SK-N-SH treated with all-trans-retinoic acid at 6 μM for 48 hours (cell line): ENCODE measurements around the gene ZNF385C.

Experiments used
- BACH2 ChIP-seq: fragments of 250-450 bp; sonication (Bioruptor Pico); IDR thresholded peaks from 2 replicates; pipeline ENCODE4 v1.9.0; 2021; ENCODE audit warnings: mild to moderate bottlenecking, borderline replicate concordance
- GLIS3 ChIP-seq: fragments of 250-450 bp; sonication (Bioruptor Pico); IDR thresholded peaks from 2 replicates; pipeline ENCODE4 v1.5.0; 2020; ENCODE audit warnings: mild to moderate bottlenecking, moderate library complexity
- ZFP3 ChIP-seq: fragments of 250-450 bp; sonication (Bioruptor Pico); IDR thresholded peaks from 2 replicates; pipeline ENCODE4 v1.5.0; 2020; ENCODE audit warnings: mild to moderate bottlenecking, moderate library complexity
- ZFP30 ChIP-seq: fragments of 450-650 bp; formaldehyde crosslinking; IDR thresholded peaks from 2 replicates; pipeline ENCODE4 v1.5.0; 2022; ENCODE audit warnings: mild to moderate bottlenecking, moderate library complexity
- ZNF70 ChIP-seq: fragments of 450-650 bp; formaldehyde crosslinking; IDR thresholded peaks from 2 replicates; pipeline ENCODE4 v1.5.0; 2020; ENCODE audit warnings: mild to moderate bottlenecking, moderate library complexity
- ZNF8 ChIP-seq: fragments of 450-650 bp; formaldehyde crosslinking; IDR thresholded peaks from 2 replicates; pipeline ENCODE4 v1.5.0; 2020; ENCODE audit warnings: mild to moderate bottlenecking, moderate library complexity
- TF ChIP-seq, protein P1 (sequence below): fragments of 250-450 bp; sonication (Bioruptor Pico); IDR thresholded peaks from 2 replicates; pipeline ENCODE4 v1.8.0; 2021; ENCODE audit warnings: low read depth, mild to moderate bottlenecking, moderate library complexity, borderline replicate concordance
- TF ChIP-seq, protein P2 (sequence below): fragments of 250-450 bp; sonication (Bioruptor Pico); IDR thresholded peaks from 2 replicates; pipeline ENCODE4 v1.5.1; 2020; ENCODE audit warnings: low read depth, mild to moderate bottlenecking, moderate library complexity
- TF ChIP-seq, protein P3 (sequence below): fragments of 250-450 bp; sonication (Bioruptor Pico); IDR thresholded peaks from 2 replicates; pipeline ENCODE4 v1.5.1; 2021; ENCODE audit warnings: mild to moderate bottlenecking, moderate library complexity

DNA sequence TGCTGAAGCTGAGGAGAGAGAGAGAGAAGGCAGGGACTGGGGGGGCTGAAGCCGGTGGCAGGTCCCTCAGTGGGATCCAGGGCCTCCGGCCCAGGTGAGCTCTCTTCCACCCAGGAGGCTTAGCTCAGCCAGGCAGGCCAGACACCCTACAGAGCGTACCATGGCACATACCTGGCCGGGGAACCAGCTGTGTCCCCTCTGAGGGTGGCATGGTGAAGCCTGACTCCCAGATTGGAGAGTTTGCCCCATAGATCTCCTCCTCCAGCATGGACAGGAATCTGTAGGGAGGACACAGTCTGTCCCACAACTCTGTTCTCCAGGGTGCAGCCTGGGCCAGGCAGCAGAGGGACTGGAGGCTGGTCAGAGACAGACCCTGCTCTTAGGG, 19.8 kb upstream of the ZNF385C start:
- no peak for TF ChIP-seq ZFP30 (CRISPR knock-in tag)
- TF ChIP-seq, protein P1, sequence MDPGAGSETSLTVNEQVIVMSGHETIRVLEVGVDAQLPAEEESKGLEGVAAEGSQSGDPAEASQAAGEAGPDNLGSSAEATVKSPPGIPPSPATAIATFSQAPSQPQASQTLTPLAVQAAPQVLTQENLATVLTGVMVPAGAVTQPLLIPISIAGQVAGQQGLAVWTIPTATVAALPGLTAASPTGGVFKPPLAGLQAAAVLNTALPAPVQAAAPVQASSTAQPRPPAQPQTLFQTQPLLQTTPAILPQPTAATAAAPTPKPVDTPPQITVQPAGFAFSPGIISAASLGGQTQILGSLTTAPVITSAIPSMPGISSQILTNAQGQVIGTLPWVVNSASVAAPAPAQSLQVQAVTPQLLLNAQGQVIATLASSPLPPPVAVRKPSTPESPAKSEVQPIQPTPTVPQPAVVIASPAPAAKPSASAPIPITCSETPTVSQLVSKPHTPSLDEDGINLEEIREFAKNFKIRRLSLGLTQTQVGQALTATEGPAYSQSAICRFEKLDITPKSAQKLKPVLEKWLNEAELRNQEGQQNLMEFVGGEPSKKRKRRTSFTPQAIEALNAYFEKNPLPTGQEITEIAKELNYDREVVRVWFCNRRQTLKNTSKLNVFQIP (CRISPR knock-in tag) = no peak
- TF ChIP-seq ZFP3 (CRISPR knock-in tag) = no peak
- TF ChIP-seq ZNF70 (CRISPR knock-in tag) = no peak
- TF ChIP-seq, protein P2, sequence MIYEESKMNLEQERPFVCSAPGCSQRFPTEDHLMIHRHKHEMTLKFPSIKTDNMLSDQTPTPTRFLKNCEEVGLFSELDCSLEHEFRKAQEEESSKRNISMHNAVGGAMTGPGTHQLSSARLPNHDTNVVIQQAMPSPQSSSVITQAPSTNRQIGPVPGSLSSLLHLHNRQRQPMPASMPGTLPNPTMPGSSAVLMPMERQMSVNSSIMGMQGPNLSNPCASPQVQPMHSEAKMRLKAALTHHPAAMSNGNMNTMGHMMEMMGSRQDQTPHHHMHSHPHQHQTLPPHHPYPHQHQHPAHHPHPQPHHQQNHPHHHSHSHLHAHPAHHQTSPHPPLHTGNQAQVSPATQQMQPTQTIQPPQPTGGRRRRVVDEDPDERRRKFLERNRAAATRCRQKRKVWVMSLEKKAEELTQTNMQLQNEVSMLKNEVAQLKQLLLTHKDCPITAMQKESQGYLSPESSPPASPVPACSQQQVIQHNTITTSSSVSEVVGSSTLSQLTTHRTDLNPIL (CRISPR knock-in tag) = no peak
- no peak for TF ChIP-seq GLIS3 (CRISPR knock-in tag)
- TF ChIP-seq BACH2 = no peak
- TF ChIP-seq, protein P3, sequence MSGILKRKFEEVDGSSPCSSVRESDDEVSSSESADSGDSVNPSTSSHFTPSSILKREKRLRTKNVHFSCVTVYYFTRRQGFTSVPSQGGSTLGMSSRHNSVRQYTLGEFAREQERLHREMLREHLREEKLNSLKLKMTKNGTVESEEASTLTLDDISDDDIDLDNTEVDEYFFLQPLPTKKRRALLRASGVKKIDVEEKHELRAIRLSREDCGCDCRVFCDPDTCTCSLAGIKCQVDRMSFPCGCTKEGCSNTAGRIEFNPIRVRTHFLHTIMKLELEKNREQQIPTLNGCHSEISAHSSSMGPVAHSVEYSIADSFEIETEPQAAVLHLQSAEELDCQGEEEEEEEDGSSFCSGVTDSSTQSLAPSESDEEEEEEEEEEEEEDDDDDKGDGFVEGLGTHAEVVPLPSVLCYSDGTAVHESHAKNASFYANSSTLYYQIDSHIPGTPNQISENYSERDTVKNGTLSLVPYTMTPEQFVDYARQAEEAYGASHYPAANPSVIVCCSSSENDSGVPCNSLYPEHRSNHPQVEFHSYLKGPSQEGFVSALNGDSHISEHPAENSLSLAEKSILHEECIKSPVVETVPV (CRISPR knock-in tag) = no peak
- no peak for TF ChIP-seq ZNF8 (CRISPR knock-in tag)
